ENCODE data around the gene SMIM44.
A peak's percentile ranks its signal among the peaks of the same experiment; 100 is the strongest.
"Not testable (repeated sequence)": the region's sequence is repeated elsewhere in the genome, so short reads cannot be mapped to it uniquely, and the experiment has no call there.

Gene SMIM44

DNA sequence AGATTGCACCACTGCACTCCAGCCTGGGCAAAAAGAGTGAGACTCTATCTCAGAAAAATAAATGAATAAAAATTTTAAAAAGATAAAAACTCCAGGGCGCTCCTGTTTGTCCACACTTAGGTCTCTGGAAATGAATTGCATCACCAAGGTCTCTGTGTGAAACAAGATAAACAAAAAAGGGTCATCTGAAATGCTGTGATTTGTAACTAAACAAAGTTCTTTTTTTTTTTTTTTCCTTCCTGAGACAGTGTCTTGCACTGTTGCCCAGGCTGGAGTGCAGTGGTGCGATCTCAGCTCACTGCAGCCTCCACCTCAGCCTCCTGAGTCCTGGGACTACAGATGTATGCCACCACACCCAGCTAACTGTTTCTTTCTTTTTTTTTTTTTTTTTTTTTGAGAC is 34.4 kb upstream of the SMIM44 start:
- no peak for DNase-seq (ENCODE audit: low read depth in 2 of 2)

DNA sequence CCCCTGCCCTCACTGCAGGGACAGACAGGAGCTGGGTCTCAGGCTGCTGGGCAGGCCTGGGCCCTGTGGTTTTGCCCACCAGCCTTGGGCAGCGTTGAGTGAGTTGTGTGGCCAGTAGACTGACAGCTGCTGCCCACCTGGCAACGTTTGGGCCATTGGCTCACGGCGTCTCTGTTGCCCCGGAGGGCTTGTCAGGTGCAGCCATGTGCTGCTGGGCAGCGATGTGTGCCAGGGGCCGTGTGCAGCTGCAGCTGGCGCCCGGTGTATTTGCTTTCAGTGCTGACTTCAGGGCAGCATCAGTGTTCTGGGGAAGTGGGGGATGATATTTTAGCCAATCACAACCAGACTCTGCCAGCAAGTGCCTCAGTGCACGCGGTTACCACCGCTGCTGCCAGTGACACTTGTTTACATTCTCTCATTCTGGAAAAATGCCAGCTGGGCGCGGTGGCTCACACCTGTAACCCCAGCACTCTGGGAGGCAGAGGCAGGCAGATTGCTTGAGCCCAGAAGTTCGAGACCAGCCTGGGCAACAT is 33.5 kb upstream of the SMIM44 start:
- DNase-seq (ENCODE audit: low read depth in 2 of 2): no peak

DNA sequence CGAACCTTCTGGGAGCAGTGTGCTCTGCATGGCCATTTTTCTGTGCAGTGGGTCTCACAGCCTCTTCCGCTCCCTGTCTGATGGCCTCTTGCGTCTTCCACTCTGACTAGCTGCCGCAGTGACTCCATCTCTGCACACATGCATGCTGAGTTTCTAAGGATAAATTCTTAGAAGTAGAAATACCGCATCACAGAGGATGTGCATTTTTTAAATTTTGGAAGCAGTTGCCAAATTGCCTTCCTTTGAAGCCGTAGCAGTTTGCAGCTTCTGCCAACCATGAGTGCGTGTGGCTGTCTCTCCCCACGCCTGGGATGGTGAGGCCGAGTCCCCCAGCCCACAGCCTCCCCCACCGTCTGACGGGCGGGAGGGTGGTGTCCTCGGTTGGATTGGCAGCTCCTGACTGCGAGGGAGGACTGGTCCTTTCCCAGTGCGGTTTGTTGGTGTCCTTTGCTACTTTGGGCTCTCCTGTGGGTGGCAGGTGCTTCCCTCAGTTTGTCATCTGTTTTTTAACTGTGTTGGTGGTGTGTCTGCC is 32.7 kb upstream of the SMIM44 start:
- peak; percentile 16 to 20 for DNase-seq (ENCODE audit: low read depth in 2 of 2)

DNA sequence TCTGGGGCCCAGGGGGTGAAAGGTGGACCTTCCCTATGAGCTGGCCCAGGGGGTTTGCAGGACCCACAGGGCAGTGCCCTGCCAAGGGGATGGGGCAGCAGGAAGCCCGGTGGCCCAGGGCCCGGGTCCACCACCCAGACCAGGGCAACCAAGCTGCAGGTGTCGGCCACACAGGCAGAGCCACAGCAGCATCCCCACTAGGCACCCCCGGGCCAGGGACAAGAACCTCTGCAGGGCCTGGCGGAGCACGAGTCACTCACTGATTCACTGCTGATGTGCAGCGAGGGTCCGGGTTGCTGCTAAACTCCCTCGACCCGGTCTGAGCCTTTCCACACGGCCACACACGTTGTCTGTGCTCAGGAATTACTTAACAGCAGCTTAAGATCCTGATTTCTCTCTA is 31.7 kb upstream of the SMIM44 start:
- DNase-seq (ENCODE audit: low read depth in 2 of 2): no peak

DNA sequence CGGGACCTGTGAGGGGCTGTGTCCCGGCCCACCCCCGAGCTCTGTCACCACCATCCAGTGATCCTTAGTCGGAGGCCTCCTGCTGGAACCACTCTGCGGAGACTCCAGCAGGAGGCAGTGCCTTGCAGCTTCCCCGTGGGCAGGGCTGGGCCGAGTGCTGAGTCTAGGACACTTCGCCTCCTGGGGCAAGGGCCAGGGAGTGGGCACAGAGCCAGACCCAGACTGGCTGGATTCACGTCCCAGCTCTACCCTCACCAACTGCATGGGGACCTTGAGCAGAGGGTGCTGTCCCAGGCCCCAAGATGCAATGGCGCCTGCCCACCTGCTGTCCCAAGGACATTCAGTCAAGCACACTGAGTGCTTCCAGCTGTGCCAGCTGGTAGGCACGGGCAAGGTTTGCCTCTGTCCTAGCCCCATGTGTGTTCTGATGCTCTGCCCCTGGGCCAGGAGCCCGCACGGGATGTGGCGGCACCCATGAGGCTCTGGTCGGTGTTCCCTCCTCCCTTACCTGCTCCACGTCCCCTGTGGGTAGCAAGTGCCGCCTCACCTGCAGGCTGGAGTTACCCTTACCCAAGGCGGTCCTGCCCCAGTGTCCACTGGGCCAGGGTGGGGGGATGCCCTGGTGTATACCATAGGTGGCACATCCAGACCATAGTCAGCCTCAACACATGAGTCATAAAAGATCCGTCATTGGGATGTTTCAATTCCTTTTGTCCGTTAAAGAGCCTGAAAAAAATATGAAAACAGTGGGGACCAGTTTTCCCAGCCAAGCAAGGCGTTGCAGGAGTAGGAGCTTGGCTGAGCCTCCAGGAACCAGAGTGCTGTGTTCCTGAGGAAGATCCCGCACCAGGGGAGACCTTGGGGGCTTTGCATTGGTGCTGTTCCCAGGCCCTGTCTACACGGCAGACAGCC is 30.2 kb upstream of the SMIM44 start:
- no peak for DNase-seq (ENCODE audit: low read depth in 2 of 2)

DNA sequence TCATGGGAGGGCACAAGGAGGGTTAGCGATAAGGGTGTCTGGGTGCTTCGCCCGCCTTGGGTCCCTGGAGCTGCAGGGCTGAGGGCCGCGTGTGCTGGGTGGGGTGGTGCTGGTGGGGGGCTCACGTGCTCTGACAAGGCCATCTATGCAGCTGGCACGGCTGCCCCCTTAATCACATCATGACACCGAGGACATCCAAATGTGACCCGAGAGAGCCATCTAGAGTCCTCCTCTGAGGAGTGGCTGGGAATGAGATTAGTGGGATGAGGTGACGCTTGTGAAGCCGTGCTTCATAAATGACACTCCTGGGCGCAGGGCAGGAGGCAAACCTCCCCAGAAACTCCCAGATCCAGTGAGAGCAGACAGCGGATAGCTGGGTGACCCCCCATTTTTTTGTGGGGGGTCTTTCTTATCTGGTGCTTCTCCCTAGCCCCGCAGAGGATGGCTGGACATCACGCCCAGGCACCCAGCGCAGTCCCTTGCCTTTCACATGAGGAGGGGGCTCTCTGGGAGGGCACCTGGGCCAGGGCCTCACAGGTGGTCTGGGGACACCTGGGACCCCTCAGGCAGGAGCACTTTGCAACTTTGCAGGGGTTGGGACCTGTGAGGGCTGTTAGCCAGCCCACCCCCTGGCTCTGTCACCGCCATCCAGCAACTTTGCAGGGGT is 29.5 kb upstream of the SMIM44 start:
- DNase-seq (ENCODE audit: low read depth in 2 of 2): no peak

DNA sequence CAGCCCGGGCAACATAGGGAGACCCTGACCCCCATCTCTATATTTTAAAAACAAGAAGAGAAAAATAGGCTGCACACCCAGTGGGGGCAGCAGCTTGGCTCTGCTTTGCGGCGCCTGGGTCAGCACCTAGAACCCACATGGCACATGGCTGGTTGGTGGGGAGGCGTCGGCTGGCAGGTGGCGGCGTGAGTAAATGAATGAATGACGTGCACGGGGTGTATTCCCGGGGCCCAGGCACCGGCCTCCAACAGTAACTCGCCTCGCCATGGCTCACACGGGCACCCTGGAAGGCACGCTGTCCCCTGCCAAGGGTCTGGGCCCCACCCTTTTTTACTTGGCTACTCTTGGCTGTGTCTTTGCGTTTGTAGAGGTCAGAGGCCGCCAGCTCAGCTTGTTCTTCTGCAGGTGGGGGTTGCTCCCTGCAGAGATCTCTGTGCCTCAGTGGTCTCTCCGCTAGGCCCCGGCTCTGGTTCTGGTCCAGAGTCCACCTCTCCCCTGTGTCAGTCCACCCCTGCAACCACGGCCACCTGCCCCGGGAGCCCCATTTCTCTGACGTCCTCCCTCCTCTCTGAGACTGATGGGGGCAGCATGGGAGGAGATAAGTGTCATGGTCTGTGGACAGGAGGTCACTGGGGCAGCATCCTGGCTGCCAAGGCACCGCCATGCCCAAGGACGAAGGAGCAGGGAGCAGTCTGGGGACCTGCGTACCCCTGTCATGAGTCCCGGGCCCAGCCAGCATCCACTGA is 28.4 kb upstream of the SMIM44 start:
- DNase-seq (ENCODE audit: low read depth in 2 of 2): no peak

DNA sequence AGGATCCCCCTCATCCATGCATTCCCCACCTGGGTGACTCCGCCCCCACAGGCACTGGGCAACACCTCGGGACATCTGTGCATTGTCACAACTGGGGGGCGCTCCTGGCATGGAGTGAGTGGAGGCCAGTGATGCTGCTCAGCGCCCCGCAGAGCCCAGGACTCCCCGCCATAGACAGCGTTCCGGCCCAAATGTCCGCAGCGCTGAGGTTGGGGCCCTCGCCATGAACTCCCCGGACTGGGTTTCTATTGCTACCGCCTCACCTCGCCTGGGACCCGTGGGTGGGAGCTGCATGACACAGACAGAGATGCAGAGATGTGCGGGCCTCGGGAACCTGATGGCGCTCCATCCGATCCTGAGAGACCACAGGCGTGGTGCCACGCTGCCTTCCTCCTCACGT is 27.5 kb upstream of the SMIM44 start:
- DNase-seq (ENCODE audit: low read depth in 2 of 2): no peak

DNA sequence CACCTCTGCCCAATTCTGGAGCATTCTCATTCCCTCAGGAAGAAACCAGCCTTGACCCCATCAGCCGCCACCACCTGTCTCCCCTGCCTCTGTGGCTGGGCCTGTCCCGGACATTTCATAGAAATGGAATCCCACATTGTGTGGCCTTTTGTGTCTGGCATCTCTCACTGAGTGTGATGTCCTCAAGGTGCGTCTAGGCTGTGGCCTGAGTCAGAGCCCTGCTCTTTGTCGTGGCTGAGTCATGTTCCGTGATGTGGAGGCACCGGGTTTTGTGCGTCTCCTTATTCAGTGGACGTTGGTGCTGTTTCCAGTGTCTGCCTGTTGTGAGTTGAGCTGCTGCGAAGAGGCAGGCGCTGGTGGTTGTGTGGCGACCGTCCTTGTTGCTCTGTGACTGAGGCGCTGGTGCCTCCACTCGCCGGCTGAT is 26.3 kb upstream of the SMIM44 start:
- DNase-seq (ENCODE audit: low read depth in 2 of 2): no peak

DNA sequence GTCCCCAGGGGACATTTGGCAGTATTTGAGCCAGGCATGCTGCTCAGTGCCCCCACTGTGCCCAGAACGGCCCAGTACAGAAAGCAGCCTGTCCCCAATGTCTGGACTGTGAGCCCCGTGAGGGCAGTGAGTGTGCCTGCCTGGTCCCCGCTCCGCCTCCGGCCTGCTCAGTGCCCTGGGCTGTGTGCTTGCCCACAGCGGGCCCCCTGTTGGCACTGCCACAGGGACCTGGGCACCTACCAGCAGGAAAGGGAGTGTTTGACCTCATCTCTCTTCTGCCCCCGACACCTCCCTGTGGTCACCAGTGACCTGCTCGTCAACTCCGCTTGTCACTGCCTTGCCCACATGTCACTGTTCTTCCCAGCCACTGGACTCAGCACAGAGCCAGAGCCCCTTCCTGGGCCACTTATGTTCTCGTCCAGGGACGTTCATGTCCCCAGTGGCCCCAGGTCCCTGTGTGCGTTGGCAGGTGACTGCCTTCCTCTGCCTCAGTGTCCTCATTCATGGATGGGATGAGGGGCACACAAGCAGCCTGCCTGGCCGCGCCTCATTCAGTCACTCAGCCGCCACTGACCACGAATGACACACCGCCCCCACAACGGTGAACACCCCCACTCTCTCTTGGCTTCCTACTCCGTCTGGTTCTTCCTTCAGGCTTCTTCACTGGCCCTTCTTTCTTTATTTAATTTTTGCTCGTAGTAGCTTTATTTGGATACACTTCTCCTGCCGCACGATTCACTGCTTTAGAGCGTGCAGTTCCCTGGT is 25.7 kb upstream of the SMIM44 start:
- no peak for DNase-seq (ENCODE audit: low read depth in 2 of 2)

DNA sequence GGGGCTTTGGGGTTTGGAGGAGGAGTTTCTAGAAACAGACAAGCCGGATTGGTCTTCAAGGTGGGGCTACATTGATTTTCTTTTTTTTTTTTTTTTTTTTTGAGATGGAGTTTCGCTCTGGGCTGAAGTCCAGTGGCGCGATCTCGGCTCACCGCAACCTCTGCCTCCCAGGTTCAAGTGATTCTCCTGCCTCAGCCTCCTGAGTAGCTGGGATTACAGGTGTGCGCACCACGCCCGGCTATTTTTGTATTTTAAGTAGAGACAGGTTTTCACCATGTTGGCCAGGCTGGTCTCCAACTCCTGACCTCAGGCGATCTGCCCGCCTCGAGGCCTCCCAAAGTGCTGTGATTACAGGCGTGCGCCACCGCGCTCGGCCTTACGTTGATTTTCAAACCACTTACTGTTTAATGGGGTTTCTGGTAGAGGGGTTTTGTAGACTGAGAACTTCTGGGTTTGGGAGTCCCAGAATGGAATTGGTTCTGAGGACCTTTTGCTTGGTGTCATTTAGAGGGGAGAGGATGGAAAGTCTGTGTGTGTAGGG is 24.9 kb upstream of the SMIM44 start:
- DNase-seq (ENCODE audit: low read depth in 2 of 2): not testable (repeated sequence)

DNA sequence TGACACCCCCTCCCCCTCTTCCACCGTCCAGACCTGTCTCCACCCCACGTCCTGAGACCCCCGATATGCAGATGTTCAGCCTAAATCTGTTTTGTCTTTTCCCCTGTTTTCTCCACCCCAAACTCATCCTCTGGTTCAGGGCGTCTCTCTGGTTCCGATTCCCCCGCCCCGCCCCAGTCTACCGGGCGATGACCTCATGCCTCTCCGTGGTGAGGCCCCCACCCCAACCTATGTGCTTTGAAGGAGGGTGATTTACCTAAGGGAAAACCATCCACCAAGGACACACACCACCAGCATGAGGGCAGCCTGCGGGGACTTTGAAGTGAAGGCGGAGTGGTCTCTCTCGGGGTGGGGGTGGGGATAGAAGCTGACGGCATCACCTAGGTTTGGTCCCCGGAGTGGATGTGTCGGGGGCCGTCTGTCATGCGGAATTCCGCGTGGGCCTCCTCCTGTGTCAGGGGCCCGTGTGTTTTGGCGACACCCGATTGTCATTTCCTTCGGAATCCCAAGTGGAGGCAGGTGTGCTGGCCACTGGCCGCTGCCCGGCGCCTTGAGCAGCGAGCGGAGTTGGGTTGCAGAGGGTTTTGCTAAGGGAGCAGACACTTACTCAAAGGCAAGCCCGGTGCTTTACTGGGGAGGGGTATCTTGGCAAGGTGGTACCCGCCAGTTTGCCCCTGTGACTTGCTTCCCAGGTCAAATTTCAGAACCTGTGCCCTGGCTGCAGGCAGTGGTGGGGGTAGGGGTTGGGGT is 24.3 kb upstream of the SMIM44 start:
- no peak for DNase-seq (ENCODE audit: low read depth in 2 of 2)

DNA sequence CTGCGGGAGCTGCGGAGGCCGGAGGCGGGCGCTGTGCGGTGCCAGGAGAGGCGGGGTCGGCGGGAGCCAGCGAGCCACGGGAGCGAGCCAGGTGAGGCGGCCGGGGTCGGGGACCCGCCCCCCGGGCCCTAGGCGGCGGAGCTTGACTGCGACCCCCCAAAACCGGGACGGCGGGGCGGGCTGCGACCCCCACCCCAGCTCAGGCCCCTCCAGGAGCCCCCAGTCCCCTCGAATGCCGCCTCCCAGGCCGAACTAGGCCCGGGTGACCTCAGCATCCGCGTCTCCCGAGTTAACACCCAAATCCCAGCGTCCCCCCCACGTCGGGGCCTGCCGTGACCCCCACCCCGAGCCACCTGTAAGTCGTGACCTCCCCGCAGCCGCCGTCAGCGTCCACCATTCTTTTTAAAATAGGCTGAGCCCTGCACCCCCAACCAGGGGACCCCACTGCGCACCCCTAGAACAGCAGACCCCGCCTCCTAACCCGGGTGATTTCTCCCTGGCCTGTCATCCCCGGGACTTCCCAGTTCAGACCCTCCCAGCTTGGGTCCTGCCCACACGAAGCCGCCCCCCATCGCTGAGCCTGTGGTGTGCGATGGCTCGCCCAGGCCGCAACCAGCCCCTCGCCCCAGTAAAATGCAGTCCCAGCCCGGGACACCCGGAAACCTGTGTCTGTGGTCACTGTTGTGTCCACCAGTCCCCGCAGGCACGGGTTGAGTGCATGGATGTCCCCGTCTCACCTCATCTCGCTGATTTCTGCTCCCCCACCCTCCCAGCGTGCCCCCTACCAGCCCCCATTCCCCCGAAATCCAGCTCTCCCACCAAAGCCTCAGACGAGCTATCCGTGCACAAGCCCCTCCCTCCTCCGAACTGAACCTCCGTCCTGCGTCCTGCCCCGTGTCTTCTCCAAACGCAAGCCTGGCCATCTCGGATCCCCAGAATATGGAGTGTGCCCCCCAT is 23.4 kb upstream of the SMIM44 start:
- DNase-seq (ENCODE audit: low read depth in 2 of 2): no peak

DNA sequence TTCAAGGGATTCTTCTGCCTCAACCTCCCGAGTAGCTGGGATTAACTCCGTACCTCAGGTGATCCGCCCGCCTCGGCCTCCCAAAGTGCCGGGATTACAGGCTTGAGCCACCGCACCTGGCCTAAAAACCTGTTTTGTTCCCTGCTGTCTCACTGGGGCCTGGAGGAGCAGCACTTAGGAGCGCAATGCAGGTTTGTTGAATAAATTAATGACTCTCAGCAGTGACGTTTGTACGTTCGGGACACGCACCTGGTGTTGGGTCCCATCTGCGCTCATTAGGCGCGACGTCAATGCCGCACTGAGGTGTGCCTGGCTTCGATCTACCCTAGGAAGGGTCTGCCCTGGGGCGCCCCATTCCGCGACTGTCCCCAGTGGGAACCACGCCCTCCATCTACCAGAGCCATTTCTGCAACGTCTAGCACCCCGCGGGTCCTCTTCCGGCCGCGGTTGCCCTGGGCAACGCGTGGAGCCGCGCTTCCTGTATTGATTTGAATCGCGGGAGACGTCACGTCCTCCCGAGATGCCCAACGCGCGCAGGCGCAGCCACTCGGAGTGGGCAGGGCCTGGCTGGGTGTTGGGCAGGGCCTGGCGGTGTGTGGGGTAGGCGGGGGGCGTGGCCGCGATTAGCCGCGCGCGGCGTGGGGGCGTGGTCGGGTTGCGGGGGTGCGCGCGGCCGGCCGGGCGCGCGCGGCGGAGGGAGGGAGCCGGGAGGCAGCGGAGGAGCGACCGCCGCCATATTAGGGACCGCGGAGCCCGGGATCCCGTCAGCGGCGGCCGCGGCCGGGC is 22.6 kb upstream of the SMIM44 start, which contains the start of gene FZR1:
FZR1 (plus strand) TSS at position 714 of the 786 bp plus-strand sequence. CDS start 16,679 bp downstream, outside the sequence.
- peak; percentile 97 to 98 for DNase-seq (ENCODE audit: low read depth in 2 of 2)

DNA sequence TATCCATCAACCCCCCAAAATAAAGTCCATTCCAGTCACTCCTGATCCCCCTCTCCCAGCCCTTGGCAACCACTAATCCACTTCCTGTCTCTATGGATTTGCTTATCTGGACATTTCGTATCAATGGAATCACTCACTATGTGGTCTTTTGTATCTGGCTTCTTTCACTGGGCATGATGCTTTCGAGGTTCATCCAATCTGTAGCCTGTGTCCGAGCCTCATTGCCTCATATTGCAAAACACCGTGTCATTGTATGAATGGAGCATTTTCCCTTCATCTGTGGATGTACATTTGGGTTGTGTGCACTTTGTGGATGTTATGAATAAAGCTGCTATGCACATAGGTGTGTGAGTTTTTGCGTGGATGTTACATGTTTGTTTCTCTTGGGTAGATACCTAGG is 21.5 kb upstream of the SMIM44 start:
- DNase-seq (ENCODE audit: low read depth in 2 of 2): no peak

DNA sequence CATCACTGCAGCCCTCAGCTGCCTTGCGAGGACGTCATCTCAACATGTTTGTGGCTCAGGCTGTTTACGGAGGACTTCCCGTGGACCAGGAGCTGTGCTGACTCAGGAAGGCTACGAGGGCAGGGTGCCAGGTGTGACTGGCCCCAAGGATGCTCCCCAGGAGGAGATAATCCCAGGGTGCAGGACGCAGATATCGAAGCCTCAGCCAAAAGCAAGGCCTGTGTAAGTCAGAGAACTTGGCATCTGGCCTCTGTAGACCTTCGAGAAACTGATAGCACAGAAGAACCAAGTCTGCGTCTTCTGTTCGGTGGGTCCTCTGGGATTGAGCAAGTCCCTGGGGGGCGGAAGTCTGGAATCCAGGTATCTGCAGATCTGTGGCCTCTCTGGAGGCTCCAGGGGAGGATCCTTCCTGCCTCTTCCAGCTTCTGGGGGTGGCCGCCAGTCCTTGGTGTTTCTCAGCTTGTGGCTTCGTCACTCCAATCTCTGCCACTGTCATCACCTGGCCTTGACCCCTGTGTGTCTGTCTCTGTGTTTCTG is 19.9 kb upstream of the SMIM44 start:
- DNase-seq (ENCODE audit: low read depth in 2 of 2): no peak

DNA sequence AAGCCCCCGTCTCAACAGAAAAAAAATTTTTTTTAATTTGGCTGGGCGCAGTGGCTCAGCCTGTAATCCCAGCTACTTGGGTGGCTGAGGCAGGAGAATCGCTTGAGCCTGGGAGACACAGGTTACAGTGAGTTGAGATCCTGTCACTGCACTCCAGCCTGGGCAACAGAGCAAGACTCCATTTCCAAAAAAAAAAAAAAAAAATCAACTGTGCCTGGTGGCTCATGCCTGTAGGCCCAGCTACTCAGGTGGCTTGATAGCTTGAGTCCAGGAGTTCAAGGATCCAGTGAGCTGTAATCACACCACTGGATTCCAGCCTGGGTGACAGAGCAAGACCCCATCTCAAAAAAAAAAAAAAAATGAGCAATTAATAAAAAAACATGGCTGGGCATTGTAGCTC is 18.5 kb upstream of the SMIM44 start:
- no peak for DNase-seq (ENCODE audit: low read depth in 2 of 2)

All from fibroblast of skin of left quadriceps (primary cell).